Measurements from ENCODE around the gene S1PR5.

- TF ChIP-seq POLR2A (IDR thresholded peaks at IDR 0.05) (no peak), CTCF (IDR thresholded peaks at IDR 0.05) (no peak)
These were observed 8.5 kb downstream of the S1PR5 start for GRCh38 chr19:10508707-10509106.

Measured in esophagus squamous epithelium (tissue), 4 donors.